SHP77 treated with DMSO at 0.1 percent for 48 hours (cell line): ENCODE measurements around the gene PSMA5.
"Not testable (repeated sequence)": the region's sequence is repeated elsewhere in the genome, so short reads cannot be mapped to it uniquely, and the experiment has no call there.

Source experiments
- DNase-seq: peaks from one replicate; lab custom pipeline; 2025; lab: John Stamatoyannopoulos, UW

The PSMA5 gene

GRCh38 chr1:109426281-109427170 lies at the start of gene PSMA5:
Gene PSMA5, minus strand, starts transcription at chr1:109426448. Its CDS starts 118 bp downstream, at chr1:109426330.
- DNase-seq: peak; percentile 97

- no peak for DNase-seq
Measured at GRCh38 chr1:109475261-109475660, 49.0 kb upstream of the PSMA5 start.

GRCh38 chr1:109474697-109475096 lies 48.4 kb upstream of the PSMA5 start:
- DNase-seq: no peak

- DNase-seq: not testable (repeated sequence)
Measured at GRCh38 chr1:109473284-109474057, 47.2 kb upstream of the PSMA5 start.

- DNase-seq: no peak
Measured at GRCh38 chr1:109472779-109473178, 46.5 kb upstream of the PSMA5 start.

- DNase-seq: no peak
Measured at GRCh38 chr1:109470245-109470644, 44.0 kb upstream of the PSMA5 start.

GRCh38 chr1:109468903-109469302 lies 42.7 kb upstream of the PSMA5 start:
- DNase-seq: no peak

GRCh38 chr1:109468061-109468460 lies 41.8 kb upstream of the PSMA5 start:
- DNase-seq: no peak

GRCh38 chr1:109467301-109467777 lies 41.1 kb upstream of the PSMA5 start:
- DNase-seq: no peak

- no peak for DNase-seq
Measured at GRCh38 chr1:109466452-109467300, 40.4 kb upstream of the PSMA5 start, which contains the start of gene SYPL2. Gene SYPL2, plus strand, starts transcription at chr1:109466546. Its CDS starts 298 bp downstream, at chr1:109466844.

- DNase-seq: no peak
Measured at GRCh38 chr1:109466125-109466451, 39.8 kb upstream of the PSMA5 start.

- no peak for DNase-seq
Measured at GRCh38 chr1:109457819-109458218, 31.6 kb upstream of the PSMA5 start.

- DNase-seq: no peak
Measured at GRCh38 chr1:109454497-109455133, 28.4 kb upstream of the PSMA5 start.

- no peak for DNase-seq
Measured at GRCh38 chr1:109447524-109447923, 21.3 kb upstream of the PSMA5 start.

GRCh38 chr1:109445949-109446695 lies 19.9 kb upstream of the PSMA5 start:
- not testable (repeated sequence) for DNase-seq

GRCh38 chr1:109444346-109444745 lies 18.1 kb upstream of the PSMA5 start:
- no peak for DNase-seq

- DNase-seq: no peak
Measured at GRCh38 chr1:109443476-109443875, 17.2 kb upstream of the PSMA5 start.

GRCh38 chr1:109441069-109441468 lies 14.8 kb upstream of the PSMA5 start:
- no peak for DNase-seq

- no peak for DNase-seq
Measured at GRCh38 chr1:109438798-109439297, 12.6 kb upstream of the PSMA5 start.

- no peak for DNase-seq
Measured at GRCh38 chr1:109434484-109434883, 8.2 kb upstream of the PSMA5 start.

- DNase-seq: no peak
Measured at GRCh38 chr1:109433322-109433721, 7.1 kb upstream of the PSMA5 start.
